HepG2 (cell line): ENCODE results near the gene LZTR1. TPM values are rescaled to one million over a fixed set of nuclear protein-coding genes. Genes with fewer than 3 reads are reported as not detected.

Experiments used
- ATAC-seq: fragments of 200-7000 bp; cut with Tn5 transposase; 3 replicates; pipeline ENCODE4 v1.9.1; 2020; ENCODE audit warnings: mild to moderate bottlenecking, moderate library complexity
- BruUV-seq: library from RNA; stranded (reverse); fragments of 400-500 nt; replicated peaks from 2 replicates; lab custom pipeline; 2021; lab: Mats Ljungman, UMichigan
- CTCF ChIA-PET: fragments of 300-600 bp; formaldehyde crosslinking; extraction: SDS; loops from one replicate; lab custom pipeline; 2021; ENCODE audit warnings: low total read pairs, inconsistent platforms, low intra/inter-chr PET ratio; lab: Yijun Ruan, JAX
- POLR2A ChIA-PET: fragments of 350-600 bp; sonication (Branson Sonifier 250); formaldehyde crosslinking; loops from one replicate; lab custom pipeline; 2020; ENCODE audit warnings: antibody characterized with exemption, inconsistent platforms; lab: Yijun Ruan, JAX
- DNase-seq: peaks from one replicate; pipeline ENCODE4 v3.0.0-alpha.2; 2015; ENCODE audit warnings: low spot score
- FAIRE-seq: peaks from 3 replicates; lab custom pipeline; 2011; peaks lifted over from hg19 to GRCh38; lab: Jason Lieb, UNC
- H2AFZ ChIP-seq: one replicate; pipeline ENCODE4 v1.6.1; 2011; ENCODE audit warnings: low read length, inconsistent platforms
- H3K27ac ChIP-seq: fragments of 300-600 bp; 3 replicates; pipeline ENCODE4 v1.8.0; 2011; ENCODE audit warnings: mixed run types, mild to moderate bottlenecking, mixed read lengths, low read length, inconsistent platforms; ENCODE audit not compliant: insufficient read depth; ENCODE audit errors: extremely low read length
- H3K27me3 ChIP-seq, 2 experiments: fragments of 200-600 bp in 1 of 2; 2 replicates in 1 of 2; 3 replicates in 1 of 2; pipeline versions ENCODE4 v1.6.0 to v1.8.0; 2011; ENCODE audit warnings: low read length in 2 of 2, mild to moderate bottlenecking in 2 of 2, moderate library complexity in 2 of 2, inconsistent platforms in 1 of 2; ENCODE audit not compliant: insufficient read depth in 2 of 2, control insufficient read depth in 1 of 2
- H3K36me3 ChIP-seq, 2 experiments: fragments of 200-600 bp in 1 of 2; replicated peaks in 1 of 2; 2 replicates in 1 of 2; 3 replicates in 1 of 2; pipeline versions ENCODE4 v1.5.1 to v1.8.0; 2011; ENCODE audit warnings: low read length in 2 of 2, inconsistent platforms in 1 of 2; ENCODE audit not compliant: insufficient read depth in 2 of 2, control insufficient read depth in 1 of 2
- H3K4me1 ChIP-seq: 2 replicates; pipeline ENCODE4 v1.5.1; 2012; ENCODE audit warnings: low read length, inconsistent platforms; ENCODE audit not compliant: insufficient read depth
- H3K4me2 ChIP-seq: 2 replicates; pipeline ENCODE4 v1.6.0; 2011; ENCODE audit warnings: low read depth, low read length, inconsistent platforms
- H3K4me3 ChIP-seq, 3 experiments: fragments of 200-600 bp in 1 of 3; sonication (generic), shearing (Covaris generic) in 1 of 3; replicated peaks in 1 of 3; 2 replicates each; pipeline ENCODE4 v1.5.1; 2011 to 2016; ENCODE audit warnings: low read length in 3 of 3, inconsistent platforms in 2 of 3, low read depth in 2 of 3, mild to moderate bottlenecking in 2 of 3, control low read depth in 1 of 3, mixed read lengths in 1 of 3; ENCODE audit not compliant: insufficient read depth in 1 of 3
- H3K79me2 ChIP-seq: one replicate; pipeline ENCODE4 v1.6.1; 2011; ENCODE audit warnings: low read length, inconsistent platforms; ENCODE audit not compliant: insufficient read depth
- H3K9ac ChIP-seq: 2 replicates; pipeline ENCODE4 v1.6.0; 2011; ENCODE audit warnings: mild to moderate bottlenecking, low read depth, low read length, inconsistent platforms; ENCODE audit not compliant: insufficient read depth
- H3K9me3 ChIP-seq: 2 replicates; pipeline ENCODE4 v1.5.1; 2012; ENCODE audit warnings: mild to moderate bottlenecking, low read length
- H4K20me1 ChIP-seq: 2 replicates; pipeline ENCODE4 v1.6.0; 2011; ENCODE audit warnings: inconsistent platforms, mild to moderate bottlenecking, low read length, moderate library complexity; ENCODE audit not compliant: insufficient read depth
- CHD4 ChIP-seq: fragments of 200-600 bp; sonication (generic); IDR thresholded peaks from 2 replicates; pipeline ENCODE4 v1.7.0; 2017; ENCODE audit warnings: mild to moderate bottlenecking, low read length, borderline replicate concordance
- HNRNPLL ChIP-seq: fragments of 200-400 bp; formaldehyde crosslinking; IDR thresholded peaks from 2 replicates; pipeline ENCODE4 v1.6.1; 2017; ENCODE audit warnings: mild to moderate bottlenecking, low read depth, low read length; ENCODE audit not compliant: poor library complexity, severe bottlenecking
- KDM3A ChIP-seq: IDR thresholded peaks from 2 replicates; pipeline ENCODE4 v1.6.1; 2018; ENCODE audit warnings: low read depth, missing compliant biosample characterization
- MIER2 ChIP-seq: IDR thresholded peaks from 2 replicates; pipeline ENCODE4 v1.6.1; 2016; ENCODE audit warnings: missing biosample characterization, missing genetic modification reagents
- MZF1 ChIP-seq: sonication (generic); formaldehyde crosslinking; IDR thresholded peaks from 2 replicates; pipeline ENCODE4 v1.8.1; 2023; ENCODE audit warnings: mild to moderate bottlenecking, missing genetic modification reagents, borderline replicate concordance
- NRL ChIP-seq: sonication (generic); formaldehyde crosslinking; IDR thresholded peaks from 2 replicates; pipeline ENCODE4 v1.5.0; 2020; ENCODE audit warnings: missing genetic modification reagents, mild to moderate bottlenecking, moderate library complexity, borderline replicate concordance
- ONECUT2 ChIP-seq: sonication (generic); formaldehyde crosslinking; IDR thresholded peaks from 2 replicates; pipeline ENCODE4 v1.4.0; 2020; ENCODE audit warnings: missing genetic modification reagents
- RFX1 ChIP-seq: fragments of 450-650 bp; IDR thresholded peaks from 2 replicates; pipeline ENCODE4 v1.6.1; 2017
- RFX3 ChIP-seq: IDR thresholded peaks from 2 replicates; pipeline ENCODE4 v1.6.1; 2016; ENCODE audit warnings: missing biosample characterization, missing genetic modification reagents
- SOX5 ChIP-seq: IDR thresholded peaks from 2 replicates; pipeline ENCODE4 v1.6.1; 2016; ENCODE audit warnings: borderline replicate concordance
- ZMAT3 ChIP-seq: sonication (generic); formaldehyde crosslinking; conservative IDR thresholded peaks from 2 replicates; pipeline ENCODE4 v1.7.0; 2021; ENCODE audit warnings: missing genetic modification reagents
- ZMYM3 ChIP-seq: sonication (generic); formaldehyde crosslinking; IDR thresholded peaks from 2 replicates; pipeline ENCODE4 v1.5.1; 2020; ENCODE audit warnings: mild to moderate bottlenecking, missing genetic modification reagents
- ZNF451 ChIP-seq: sonication (generic); formaldehyde crosslinking; IDR thresholded peaks from 2 replicates; pipeline ENCODE4 v1.5.0; 2020; ENCODE audit warnings: mild to moderate bottlenecking, missing genetic modification reagents
- ZNF562 ChIP-seq: sonication (generic); formaldehyde crosslinking; IDR thresholded peaks from 2 replicates; pipeline ENCODE4 v1.8.0; 2022; ENCODE audit warnings: missing genetic modification reagents, borderline replicate concordance
- WGBS: methylation state at CpG from one replicate; pipeline ENCODE4 v1.1.6; 2017; ENCODE audit warnings: low lambda C conversion rate; 5-methylcytosine and 5-hydroxymethylcytosine counted together
- in situ Hi-C: cut with HindIII; loops from 2 replicates; pipeline ENCODE4 v1.10.0; 2017; ENCODE audit warnings: low pct_unique_long_range_greater_than_20kb; ENCODE audit not compliant: extremely low pct_ligation_motif_present
- intact Hi-C: fragments of 100-400 bp; cut with micrococcal nuclease; formaldehyde crosslinking; loops from one replicate; pipeline ENCODE4 v1.10.0; 2022; ENCODE audit not compliant: unreplicated experiment
- polyA plus RNA-seq, 8 experiments: library from polyadenylated mRNA; depleted of rRNA in 3 of 8; stranded (reverse) in 7 of 8; unstranded in 1 of 8; fragments of >200 nt; fragmentation: Illumina TruSeq in 4 of 8; extraction: Trizol in 4 of 8; gene quantifications; 2 replicates each; pipeline versions ENCODE4 v1.2.1 to v1.2.3, GENCODE V29; 2011 to 2016; ENCODE audit warnings: low read depth in 4 of 8, missing spikeins in 1 of 8, mixed read lengths in 1 of 8; ENCODE audit not compliant: insufficient read depth in 1 of 8
- total RNA-seq, 5 experiments: library from RNA; depleted of rRNA; stranded (reverse); fragments of >200 nt; fragmentation: Illumina TruSeq; extraction: Trizol; gene quantifications; 2 replicates each; pipeline ENCODE4 v1.2.3, GENCODE V29; 2016; ENCODE audit warnings: low read depth in 1 of 5
- TF ChIP-seq, protein P1 (sequence below): sonication (generic); formaldehyde crosslinking; IDR thresholded peaks from 2 replicates; pipeline ENCODE4 v1.4.0; 2020; ENCODE audit warnings: mild to moderate bottlenecking, missing genetic modification reagents
- TF ChIP-seq, protein P2 (sequence below): sonication (generic); formaldehyde crosslinking; IDR thresholded peaks from 2 replicates; pipeline ENCODE4 v1.4.0; 2020; ENCODE audit warnings: missing genetic modification reagents
- TF ChIP-seq, protein P3 (sequence below): sonication (generic); formaldehyde crosslinking; IDR thresholded peaks from 2 replicates; pipeline ENCODE4 v1.5.0; 2020; ENCODE audit warnings: mild to moderate bottlenecking, missing genetic modification reagents

The LZTR1 gene
- total and polyA plus RNA-seq, 2 of the 13 experiments (the other 11 are each of a cell fraction or from before 2014, with no cell fraction given): 21.8 to 22.4 TPM

DNA sequence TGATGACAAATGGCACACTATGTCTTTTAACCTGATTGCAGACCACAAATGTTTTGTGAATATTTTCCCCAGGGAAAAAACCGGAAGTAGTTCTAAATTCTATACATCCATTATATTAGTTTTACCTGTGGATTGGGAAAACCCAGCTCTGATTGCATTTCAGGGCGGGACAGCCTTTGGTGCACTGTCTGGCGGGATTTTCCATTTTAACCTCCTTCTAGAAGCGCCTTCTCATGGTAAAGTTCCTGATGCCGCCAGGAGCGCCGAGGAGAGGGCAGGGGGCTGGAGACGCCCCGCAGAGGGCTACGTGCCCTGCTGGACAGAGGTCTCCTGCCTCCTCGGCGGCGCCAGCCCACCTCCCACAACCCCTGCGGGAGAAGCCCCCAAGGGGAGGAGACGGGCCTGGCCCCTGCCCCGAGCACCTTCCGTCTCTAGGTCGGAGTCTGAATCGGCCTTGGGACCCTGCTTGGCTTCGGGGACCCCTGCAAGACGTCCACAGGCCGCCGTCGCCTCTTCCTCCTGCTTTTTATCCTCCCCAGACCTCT lies 31.6 kb downstream of the LZTR1 start (continued):
- TF ChIP-seq CHD4 (no peak), SOX5 (CRISPR knock-in tag) (no peak), MZF1 (CRISPR knock-in tag) (no peak), KDM3A (CRISPR knock-in tag) (no peak), ZNF562 (CRISPR knock-in tag) (no peak), ZMYM3 (CRISPR knock-in tag) (no peak)
- TF ChIP-seq, protein P1, sequence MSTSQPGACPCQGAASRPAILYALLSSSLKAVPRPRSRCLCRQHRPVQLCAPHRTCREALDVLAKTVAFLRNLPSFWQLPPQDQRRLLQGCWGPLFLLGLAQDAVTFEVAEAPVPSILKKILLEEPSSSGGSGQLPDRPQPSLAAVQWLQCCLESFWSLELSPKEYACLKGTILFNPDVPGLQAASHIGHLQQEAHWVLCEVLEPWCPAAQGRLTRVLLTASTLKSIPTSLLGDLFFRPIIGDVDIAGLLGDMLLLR (CRISPR knock-in tag): no peak

DNA sequence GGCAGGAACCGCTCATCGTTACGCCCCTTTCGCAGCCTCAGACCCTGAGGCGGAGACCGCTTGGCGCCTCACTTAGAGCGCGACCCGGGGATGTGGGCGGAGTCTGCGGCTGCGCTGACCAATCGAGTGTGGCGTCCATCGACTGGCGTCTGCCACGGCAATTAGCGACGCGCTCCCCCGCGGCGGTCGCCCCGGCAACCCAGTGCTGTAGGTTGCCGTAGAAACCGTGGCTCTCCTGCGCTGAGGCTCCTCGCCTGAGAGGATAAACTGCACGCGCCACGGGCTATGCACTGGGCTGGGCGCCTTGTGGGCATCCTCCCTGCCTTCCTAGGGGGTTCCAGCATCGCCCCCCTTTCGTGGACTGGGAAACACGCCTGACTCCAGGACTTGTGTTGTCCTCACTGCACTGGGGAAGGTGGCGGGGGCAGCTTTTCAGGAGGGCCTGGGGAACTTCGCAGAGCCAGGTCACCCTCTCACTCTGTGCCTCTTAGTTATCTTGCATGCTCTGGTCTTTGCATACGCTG lies 32.2 kb downstream of the LZTR1 start:
- POLR2A ChIA-PET: interaction anchor here (1.2 to 3.4 kb wide), 5 partner anchors 11 to 64 kb away, joined by 5 to 31 read pairs (median 5); partner anchors contain the start of genes LZTR1 and THAP7
- no peaks in the 10 kb centered on the region for H4K20me1 ChIP-seq
- H3K9me3 ChIP-seq: no peaks in the 10 kb centered on the region
- in situ Hi-C loops (no loop called here), intact Hi-C loops (no loop called here)
- 72% methylated on average over 15 of the region's 40 CpGs for WGBS
- no peak for FAIRE-seq
- no TSS peak for BruUV-seq
- H3K4me1 ChIP-seq: peaks cover 51% of the 10 kb centered on the region
- no peaks in the 10 kb centered on the region for H3K79me2 ChIP-seq
- H3K27me3 ChIP-seq: peaks cover 0 to 9% of the 10 kb centered on the region in 2 experiments; a peak in 1 of 5 replicates
- H2AFZ ChIP-seq: no peak overlapping the region
- H3K36me3 ChIP-seq: no peaks in the 10 kb centered on the region
- ATAC-seq: peak; percentile 24
- peak overlapping the region in 2 of 3 experiments; percentile 40 to 67; a peak in 2 of 6 replicates for H3K4me3 ChIP-seq
- no peak overlapping the region for H3K9ac ChIP-seq
- no peak overlapping the region for H3K27ac ChIP-seq
- peak overlapping the region; percentile 85 for H3K4me2 ChIP-seq
- DNase-seq: no peak
- CTCF ChIA-PET: no interaction called here
- TF ChIP-seq, protein P1 (CRISPR knock-in tag): no peak
- no peak for TF ChIP-seq ONECUT2 (CRISPR knock-in tag)
- TF ChIP-seq ZNF451 (CRISPR knock-in tag): peak; percentile 70; the same call in 1 of the 2 replicates
- TF ChIP-seq MIER2 (CRISPR knock-in tag): no peak
- TF ChIP-seq, protein P2, sequence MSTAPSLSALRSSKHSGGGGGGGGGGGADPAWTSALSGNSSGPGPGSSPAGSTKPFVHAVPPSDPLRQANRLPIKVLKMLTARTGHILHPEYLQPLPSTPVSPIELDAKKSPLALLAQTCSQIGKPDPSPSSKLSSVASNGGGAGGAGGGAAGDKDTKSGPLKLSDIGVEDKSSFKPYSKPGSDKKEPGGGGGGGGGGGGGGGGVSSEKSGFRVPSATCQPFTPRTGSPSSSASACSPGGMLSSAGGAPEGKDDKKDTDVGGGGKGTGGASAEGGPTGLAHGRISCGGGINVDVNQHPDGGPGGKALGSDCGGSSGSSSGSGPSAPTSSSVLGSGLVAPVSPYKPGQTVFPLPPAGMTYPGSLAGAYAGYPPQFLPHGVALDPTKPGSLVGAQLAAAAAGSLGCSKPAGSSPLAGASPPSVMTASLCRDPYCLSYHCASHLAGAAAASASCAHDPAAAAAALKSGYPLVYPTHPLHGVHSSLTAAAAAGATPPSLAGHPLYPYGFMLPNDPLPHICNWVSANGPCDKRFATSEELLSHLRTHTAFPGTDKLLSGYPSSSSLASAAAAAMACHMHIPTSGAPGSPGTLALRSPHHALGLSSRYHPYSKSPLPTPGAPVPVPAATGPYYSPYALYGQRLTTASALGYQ (CRISPR knock-in tag): no peak
- TF ChIP-seq RFX1: peak; percentile 28; the same call in 1 of the 2 replicates
- TF ChIP-seq ZMAT3: no peak
- TF ChIP-seq RFX3: peak; percentile 24; the same call in 1 of the 2 replicates
- peak; percentile 19 for TF ChIP-seq HNRNPLL
- peak; percentile 29; the same call in 1 of the 2 replicates for TF ChIP-seq NRL (CRISPR knock-in tag)
- TF ChIP-seq, protein P3, sequence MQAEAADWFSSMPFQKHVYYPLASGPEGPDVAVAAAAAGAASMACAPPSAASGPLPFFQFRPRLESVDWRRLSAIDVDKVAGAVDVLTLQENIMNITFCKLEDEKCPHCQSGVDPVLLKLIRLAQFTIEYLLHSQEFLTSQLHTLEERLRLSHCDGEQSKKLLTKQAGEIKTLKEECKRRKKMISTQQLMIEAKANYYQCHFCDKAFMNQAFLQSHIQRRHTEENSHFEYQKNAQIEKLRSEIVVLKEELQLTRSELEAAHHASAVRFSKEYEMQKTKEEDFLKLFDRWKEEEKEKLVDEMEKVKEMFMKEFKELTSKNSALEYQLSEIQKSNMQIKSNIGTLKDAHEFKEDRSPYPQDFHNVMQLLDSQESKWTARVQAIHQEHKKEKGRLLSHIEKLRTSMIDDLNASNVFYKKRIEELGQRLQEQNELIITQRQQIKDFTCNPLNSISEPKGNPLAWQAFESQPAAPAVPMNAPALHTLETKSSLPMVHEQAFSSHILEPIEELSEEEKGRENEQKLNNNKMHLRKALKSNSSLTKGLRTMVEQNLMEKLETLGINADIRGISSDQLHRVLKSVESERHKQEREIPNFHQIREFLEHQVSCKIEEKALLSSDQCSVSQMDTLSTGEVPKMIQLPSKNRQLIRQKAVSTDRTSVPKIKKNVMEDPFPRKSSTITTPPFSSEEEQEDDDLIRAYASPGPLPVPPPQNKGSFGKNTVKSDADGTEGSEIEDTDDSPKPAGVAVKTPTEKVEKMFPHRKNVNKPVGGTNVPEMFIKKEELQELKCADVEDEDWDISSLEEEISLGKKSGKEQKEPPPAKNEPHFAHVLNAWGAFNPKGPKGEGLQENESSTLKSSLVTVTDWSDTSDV (CRISPR knock-in tag): 0 out of 2 replicates have a peak, but pooled peaks have one; percentile 42
